Measurements from ENCODE around the gene SNRNP35. TPM values are rescaled to one million over a fixed set of nuclear protein-coding genes. Genes with fewer than 3 reads are reported as not detected.

Gene SNRNP35
- total and polyA plus RNA-seq, 9 donors, result 13.7 to 39.9 (median 15.8) TPM

DNA sequence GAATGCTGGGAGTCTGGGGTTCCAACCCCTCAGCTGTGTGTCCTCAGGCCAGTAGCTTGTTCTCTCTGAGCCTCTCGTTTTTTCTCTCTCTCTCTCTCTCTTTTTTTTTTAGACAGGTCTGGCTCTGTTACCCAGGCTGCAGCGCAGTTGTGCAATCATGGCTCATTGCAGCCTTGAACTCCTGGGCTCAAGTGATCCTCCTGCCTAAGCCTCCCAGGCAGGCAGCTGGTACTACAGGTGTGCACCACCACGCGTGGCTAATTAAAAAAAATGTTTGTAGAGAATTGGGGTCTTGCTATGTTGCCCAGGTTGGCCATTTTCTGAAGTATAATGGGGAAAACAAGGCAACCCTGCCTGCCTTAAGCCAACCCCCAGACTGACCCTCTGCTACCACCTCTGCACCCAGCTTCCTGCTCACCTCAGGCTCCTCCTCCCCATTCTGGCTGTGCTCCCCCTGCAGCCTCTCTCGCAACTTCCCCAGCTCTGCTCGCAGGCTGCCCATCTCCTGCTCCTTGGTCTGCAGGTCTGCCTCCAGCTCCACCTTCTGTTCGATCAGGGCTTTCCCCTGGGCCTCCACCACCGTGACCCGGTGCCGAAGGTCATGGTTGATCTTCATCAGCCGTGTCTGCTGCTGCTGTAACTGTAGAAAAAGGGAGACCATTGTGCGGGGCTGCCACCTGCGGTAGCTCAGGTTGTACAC lies 40.3 kb downstream of the SNRNP35 start:
- H3K4me3 ChIP-seq, result no peak overlapping the region
- no peaks in the 10 kb centered on the region for H3K9me3 ChIP-seq
- H3K27me3 ChIP-seq, result no peaks in the 10 kb centered on the region
- no peaks in the 10 kb centered on the region for H3K4me1 ChIP-seq (ENCODE audit: insufficient read depth)
- intact Hi-C loops (cut with DNase I), result no loop called here
- TF ChIP-seq POLR2A (IDR thresholded peaks at IDR 0.05) (no peak), EP300 (IDR thresholded peaks at IDR 0.05) (no peak)
- TF ChIP-seq, protein P1, sequence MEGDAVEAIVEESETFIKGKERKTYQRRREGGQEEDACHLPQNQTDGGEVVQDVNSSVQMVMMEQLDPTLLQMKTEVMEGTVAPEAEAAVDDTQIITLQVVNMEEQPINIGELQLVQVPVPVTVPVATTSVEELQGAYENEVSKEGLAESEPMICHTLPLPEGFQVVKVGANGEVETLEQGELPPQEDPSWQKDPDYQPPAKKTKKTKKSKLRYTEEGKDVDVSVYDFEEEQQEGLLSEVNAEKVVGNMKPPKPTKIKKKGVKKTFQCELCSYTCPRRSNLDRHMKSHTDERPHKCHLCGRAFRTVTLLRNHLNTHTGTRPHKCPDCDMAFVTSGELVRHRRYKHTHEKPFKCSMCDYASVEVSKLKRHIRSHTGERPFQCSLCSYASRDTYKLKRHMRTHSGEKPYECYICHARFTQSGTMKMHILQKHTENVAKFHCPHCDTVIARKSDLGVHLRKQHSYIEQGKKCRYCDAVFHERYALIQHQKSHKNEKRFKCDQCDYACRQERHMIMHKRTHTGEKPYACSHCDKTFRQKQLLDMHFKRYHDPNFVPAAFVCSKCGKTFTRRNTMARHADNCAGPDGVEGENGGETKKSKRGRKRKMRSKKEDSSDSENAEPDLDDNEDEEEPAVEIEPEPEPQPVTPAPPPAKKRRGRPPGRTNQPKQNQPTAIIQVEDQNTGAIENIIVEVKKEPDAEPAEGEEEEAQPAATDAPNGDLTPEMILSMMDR (IDR thresholded peaks at IDR 0.05), result no peak
- no peak for DNase-seq
- H3K36me3 ChIP-seq, result no peaks in the 10 kb centered on the region
- WGBS, 3 donors, result 90 to 92% (median 91%) methylated on average over 13 of the region's 13 CpGs
- no peak overlapping the region for H3K27ac ChIP-seq

DNA sequence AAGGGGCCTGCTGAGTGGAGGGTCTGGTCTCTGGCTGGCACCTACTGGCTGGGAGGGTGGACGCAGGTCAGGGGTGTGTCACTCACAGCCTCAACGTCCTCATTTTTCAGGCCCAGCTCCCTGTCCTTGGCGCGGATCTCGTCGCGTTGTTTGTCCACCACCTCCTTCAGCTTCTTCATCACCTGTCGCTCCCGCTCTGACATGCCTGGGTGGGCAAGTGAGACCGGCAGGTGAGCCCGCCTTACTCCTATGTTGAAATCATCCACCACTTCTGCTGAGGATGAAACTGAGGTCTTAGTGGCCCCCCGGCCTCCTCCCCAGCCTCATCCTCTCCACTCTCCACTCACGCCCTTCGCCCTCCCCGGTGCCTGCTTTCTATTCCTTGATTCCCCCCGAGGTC lies 41.4 kb downstream of the SNRNP35 start:
- TF ChIP-seq, protein P1 (IDR thresholded peaks at IDR 0.05), result no peak
- TF ChIP-seq EP300 (IDR thresholded peaks at IDR 0.05) (no peak), POLR2A (IDR thresholded peaks at IDR 0.05) (no peak)
- DNase-seq, result no peak
- no peak overlapping the region for H3K4me3 ChIP-seq
- H3K9me3 ChIP-seq, result no peaks in the 10 kb centered on the region
- H3K27me3 ChIP-seq, result no peaks in the 10 kb centered on the region
- H3K4me1 ChIP-seq (ENCODE audit: insufficient read depth), result no peaks in the 10 kb centered on the region
- H3K27ac ChIP-seq, result no peak overlapping the region
- WGBS, 3 donors, result 89 to 94% (median 91%) methylated on average over 16 of the region's 16 CpGs
- intact Hi-C loops (cut with DNase I), result no loop called here
- no peaks in the 10 kb centered on the region for H3K36me3 ChIP-seq

DNA sequence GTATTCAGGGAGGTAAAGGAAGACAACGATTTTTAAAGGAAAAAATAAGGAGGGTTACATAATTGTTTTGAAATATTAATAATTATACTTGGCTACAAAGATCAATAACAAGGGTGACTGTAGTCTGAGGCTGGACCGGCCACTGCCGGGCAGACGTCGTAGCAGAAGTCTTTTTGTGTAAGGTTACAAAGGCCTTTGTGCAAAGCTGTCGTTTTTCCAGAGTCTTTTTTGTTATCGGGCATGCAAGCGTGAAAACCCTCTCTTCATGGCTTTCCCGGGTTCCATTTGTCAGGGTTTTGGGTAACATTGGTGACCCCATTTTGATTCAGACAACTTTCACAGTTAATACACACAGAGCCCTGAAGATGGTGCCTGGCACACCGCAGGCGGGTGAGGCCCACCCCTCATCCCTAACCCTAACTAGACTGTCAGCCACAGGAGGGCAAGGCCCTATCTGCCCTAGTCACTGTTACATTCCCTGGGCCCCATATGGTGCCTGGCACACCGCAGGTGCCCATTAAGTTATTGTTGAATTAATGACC lies 44.3 kb downstream of the SNRNP35 start:
- no peaks in the 10 kb centered on the region for H3K9me3 ChIP-seq
- H3K4me1 ChIP-seq (ENCODE audit: insufficient read depth), result no peaks in the 10 kb centered on the region
- no peaks in the 10 kb centered on the region for H3K36me3 ChIP-seq
- H3K27me3 ChIP-seq, result no peaks in the 10 kb centered on the region
- H3K4me3 ChIP-seq, result no peak overlapping the region
- H3K27ac ChIP-seq, result no peak overlapping the region
- intact Hi-C loops (cut with DNase I), result loop anchor here in 1 of 4 donors (5.0 kb wide), 1 partner anchor 340 kb away; no protein-coding TSS in a partner anchor
- no peak for TF ChIP-seq EP300 (IDR thresholded peaks at IDR 0.05)
- TF ChIP-seq, protein P1 (IDR thresholded peaks at IDR 0.05), result no peak
- no peak for TF ChIP-seq POLR2A (IDR thresholded peaks at IDR 0.05)
- no peak for DNase-seq
- WGBS, 3 donors, result 86 to 91% (median 90%) methylated on average over 12 of the region's 12 CpGs

GRCh38 chr12:123506059-123506842 lies 48.3 kb downstream of the SNRNP35 start:
- 93 to 97% (median 94%) methylated on average over 17 of the region's 17 CpGs for WGBS, 3 donors
- Histone ChIP-seq H3K4me3 (no peak overlapping the region), H3K27ac (no peak overlapping the region), H3K27me3 (no peaks in the 10 kb centered on the region), H3K4me1 (ENCODE audit: insufficient read depth) (no peaks in the 10 kb centered on the region), H3K36me3 (no peaks in the 10 kb centered on the region), H3K9me3 (no peaks in the 10 kb centered on the region)
- intact Hi-C loops (cut with DNase I), result no loop called here
- no peak for DNase-seq
- TF ChIP-seq, protein P1 (IDR thresholded peaks at IDR 0.05), result no peak
- TF ChIP-seq POLR2A (IDR thresholded peaks at IDR 0.05), result no peak
- no peak for TF ChIP-seq EP300 (IDR thresholded peaks at IDR 0.05)

Measured in ovary (tissue), 9 donors.